Adrenal gland (tissue), 5 donors: Measurements from ENCODE around the gene LGALS4.

Source experiments
- POLR2A ChIP-seq, 2 donors: fragments of 450-650 bp; IDR thresholded peaks; one replicate each; pipeline ENCODE4 v1.6.1; 2017; ENCODE audit warnings: antibody characterized with exemption in 2 of 2, mild to moderate bottlenecking in 2 of 2, moderate library complexity in 1 of 2
- TF ChIP-seq, protein P1 (sequence below), 6 experiments: fragments of 450-650 bp in 4 of 6; fragments of 200-600 bp in 2 of 6; sonication (generic) in 1 of 6; IDR thresholded peaks; 1 replicate in 5 of 6; 2 replicates in 1 of 6; pipeline versions ENCODE4 v1.5.1 to v1.8.0; 2016 to 2021; ENCODE audit warnings: antibody characterized with exemption in 6 of 6, mild to moderate bottlenecking in 2 of 6, moderate library complexity in 1 of 6
- donor health status: DM: no; HTN: no; CAD: no.

DNA sequence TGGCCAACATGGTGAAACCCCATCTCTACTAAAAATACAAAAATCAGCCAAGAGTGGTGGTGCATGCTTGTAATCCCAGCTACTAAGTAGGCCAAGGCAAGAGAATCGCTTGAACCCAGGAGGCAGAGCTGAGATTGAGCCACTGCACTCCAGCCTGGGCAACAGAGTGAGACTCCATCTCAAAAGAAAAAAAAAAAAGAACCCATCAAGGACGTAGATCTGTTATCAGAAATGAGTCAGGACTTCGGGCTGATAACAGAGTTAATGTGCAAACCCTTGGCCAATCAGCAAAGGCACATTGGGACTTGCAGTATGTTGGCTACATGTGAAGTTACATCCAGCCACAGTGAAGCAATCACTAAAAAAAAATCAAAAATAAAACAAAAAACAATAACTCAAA, 28.5 kb downstream of the LGALS4 start:
- no peak for TF ChIP-seq POLR2A (IDR thresholded peaks at IDR 0.05)
- TF ChIP-seq, protein P1, sequence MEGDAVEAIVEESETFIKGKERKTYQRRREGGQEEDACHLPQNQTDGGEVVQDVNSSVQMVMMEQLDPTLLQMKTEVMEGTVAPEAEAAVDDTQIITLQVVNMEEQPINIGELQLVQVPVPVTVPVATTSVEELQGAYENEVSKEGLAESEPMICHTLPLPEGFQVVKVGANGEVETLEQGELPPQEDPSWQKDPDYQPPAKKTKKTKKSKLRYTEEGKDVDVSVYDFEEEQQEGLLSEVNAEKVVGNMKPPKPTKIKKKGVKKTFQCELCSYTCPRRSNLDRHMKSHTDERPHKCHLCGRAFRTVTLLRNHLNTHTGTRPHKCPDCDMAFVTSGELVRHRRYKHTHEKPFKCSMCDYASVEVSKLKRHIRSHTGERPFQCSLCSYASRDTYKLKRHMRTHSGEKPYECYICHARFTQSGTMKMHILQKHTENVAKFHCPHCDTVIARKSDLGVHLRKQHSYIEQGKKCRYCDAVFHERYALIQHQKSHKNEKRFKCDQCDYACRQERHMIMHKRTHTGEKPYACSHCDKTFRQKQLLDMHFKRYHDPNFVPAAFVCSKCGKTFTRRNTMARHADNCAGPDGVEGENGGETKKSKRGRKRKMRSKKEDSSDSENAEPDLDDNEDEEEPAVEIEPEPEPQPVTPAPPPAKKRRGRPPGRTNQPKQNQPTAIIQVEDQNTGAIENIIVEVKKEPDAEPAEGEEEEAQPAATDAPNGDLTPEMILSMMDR (IDR thresholded peaks at IDR 0.05), result no peak
